ENCODE results near the gene BFSP2. TPM values are rescaled to one million over a fixed set of nuclear protein-coding genes. Genes with fewer than 3 reads are reported as not detected.

Gene BFSP2
- total and polyA plus RNA-seq, 5 donors, result not detected

DNA sequence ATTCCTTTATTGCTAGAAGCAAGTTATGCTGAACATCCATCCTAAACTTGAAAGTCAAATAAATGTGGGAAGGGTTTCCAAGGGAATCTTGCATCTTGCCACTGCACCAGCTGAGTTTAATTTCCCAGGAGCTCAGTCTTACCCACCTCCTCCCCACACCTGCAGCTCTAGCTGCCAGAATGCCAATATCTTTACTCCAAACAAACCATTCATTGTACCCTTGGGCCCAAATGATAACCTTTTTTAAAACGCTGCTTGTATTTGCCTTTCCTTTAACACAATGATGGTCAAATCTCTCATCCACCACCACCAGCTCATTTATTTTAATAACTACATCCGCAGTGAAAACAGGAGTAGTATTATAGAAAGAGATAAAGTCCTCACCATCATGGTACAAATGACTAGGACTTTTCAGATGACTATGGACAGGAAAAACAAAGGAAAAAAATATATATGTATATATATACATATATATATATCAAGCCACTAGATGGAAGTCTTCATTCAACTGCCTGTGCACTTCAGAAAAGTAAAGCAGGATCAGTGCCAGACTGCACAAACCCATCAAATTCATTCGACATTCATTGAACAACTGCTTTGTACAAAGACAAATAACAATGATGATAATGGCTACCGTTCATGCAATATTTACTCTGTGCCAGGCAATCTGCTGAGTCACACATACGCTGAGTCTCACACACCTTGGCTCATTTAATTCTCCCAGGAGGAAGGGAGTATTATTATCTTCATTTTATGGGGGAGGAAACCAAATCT, 44.0 kb downstream of the BFSP2 start:
- Histone ChIP-seq H3K4me3 (ENCODE audit: low read length) (no peak overlapping the region), H3K9me3 (ENCODE audit: control insufficient read depth, low read length) (no peaks in the 10 kb centered on the region), H3K4me1 (ENCODE audit: control insufficient read depth, insufficient read depth, low read length) (peaks cover 1% of the 10 kb centered on the region), H3K27me3 (ENCODE audit: control insufficient read depth, insufficient read depth) (no peaks in the 10 kb centered on the region), H3K27ac (ENCODE audit: low read length) (no peak overlapping the region)
- intact Hi-C loops (cut with DNase I), result no loop called here
- 46% methylated on average over 5 of the region's 5 CpGs for WGBS
- DNase-seq (no peak), ATAC-seq (no peak)

DNA sequence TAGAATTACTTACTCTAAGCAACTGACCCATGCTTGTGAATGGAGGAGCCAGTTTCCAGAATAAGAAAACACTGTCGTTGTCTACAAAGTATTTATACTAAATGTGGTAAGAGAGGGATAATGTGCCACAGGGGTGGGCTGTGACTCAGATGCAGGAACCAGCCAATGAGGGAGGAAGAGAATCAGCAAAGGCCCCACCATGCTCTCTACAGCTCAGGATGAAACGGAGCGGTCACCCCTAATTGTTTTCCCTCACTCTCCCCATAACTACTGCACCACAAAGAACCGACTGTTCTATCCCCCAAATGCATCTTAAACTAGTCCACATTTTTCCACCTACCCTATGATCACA, 44.5 kb downstream of the BFSP2 start:
- 77% methylated on average over 4 of the region's 4 CpGs for WGBS
- no peak for DNase-seq
- H3K9me3 ChIP-seq (ENCODE audit: control insufficient read depth, low read length), result no peaks in the 10 kb centered on the region

DNA sequence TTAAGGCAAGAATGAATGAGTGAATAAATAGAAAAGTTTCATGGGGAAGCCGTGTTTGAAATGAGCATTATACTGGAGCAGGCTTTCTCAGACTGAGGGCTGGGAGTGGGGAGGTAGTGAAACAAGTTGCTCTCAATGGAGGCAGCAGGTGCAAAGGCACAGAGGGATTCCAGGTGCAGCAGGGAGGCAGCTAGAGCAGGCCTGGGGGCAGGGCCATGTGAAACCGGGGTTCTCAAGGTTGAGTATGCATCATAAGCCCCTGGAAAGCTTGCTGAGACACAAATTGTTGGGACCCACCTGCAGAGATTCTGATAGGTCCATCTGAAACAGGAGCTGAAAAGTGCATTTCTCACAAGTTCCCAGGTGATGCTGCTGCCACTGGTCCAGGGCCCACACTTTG, 45.3 kb downstream of the BFSP2 start:
- intact Hi-C loops (cut with DNase I), result no loop called here
- Histone ChIP-seq H3K27me3 (ENCODE audit: control insufficient read depth, insufficient read depth) (no peaks in the 10 kb centered on the region), H3K27ac (ENCODE audit: low read length) (no peak overlapping the region), H3K4me1 (ENCODE audit: control insufficient read depth, insufficient read depth, low read length) (peaks cover 1% of the 10 kb centered on the region), H3K4me3 (ENCODE audit: low read length) (no peak overlapping the region), H3K9me3 (ENCODE audit: control insufficient read depth, low read length) (no peaks in the 10 kb centered on the region)
- DNase-seq (no peak), ATAC-seq (no peak)
- WGBS, result 90% methylated on average over 2 of the region's 2 CpGs

More for the DNA sequence above, 44.5 kb downstream of the BFSP2 start:
- H3K27ac ChIP-seq (ENCODE audit: low read length), result no peak overlapping the region
- peaks cover 1% of the 10 kb centered on the region for H3K4me1 ChIP-seq (ENCODE audit: control insufficient read depth, insufficient read depth, low read length)
- no peak overlapping the region for H3K4me3 ChIP-seq (ENCODE audit: low read length)
- ATAC-seq, result no peak
- no peaks in the 10 kb centered on the region for H3K27me3 ChIP-seq (ENCODE audit: control insufficient read depth, insufficient read depth)
- intact Hi-C loops (cut with DNase I), result no loop called here

DNA sequence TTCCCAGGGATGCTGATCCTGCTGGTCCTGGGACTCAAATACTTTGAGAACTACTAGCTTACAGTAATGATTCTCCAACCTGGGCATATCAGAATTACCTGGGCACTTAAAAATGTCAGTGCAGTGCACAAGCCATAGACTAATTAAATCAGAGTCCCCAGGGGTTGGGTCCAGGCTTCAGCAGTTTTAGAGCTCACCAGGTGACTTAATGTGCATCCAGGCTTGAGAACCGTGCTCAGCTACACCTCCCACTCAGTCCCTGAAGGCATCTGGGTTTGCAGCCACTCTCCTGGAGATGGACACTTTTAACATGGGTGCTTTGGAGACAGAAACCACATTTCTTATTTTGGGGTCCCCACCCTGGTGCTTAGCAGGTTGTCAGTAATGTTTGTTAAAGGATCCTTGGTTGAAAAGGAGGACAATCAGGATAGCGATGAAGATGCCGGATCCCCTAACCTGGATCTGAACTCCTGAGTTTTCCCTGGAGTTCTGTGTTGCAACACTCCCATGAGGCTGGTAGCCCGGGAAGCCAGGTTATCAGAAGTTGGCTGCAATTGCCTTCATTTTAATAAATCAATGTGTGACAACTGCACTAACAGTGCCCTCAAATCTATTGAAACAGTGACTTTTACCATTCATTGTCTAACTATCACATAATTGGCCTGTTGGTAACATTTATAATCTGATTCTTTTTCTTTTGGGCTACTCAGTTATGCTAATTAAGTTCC, 48.1 kb downstream of the BFSP2 start:
- peaks cover 1% of the 10 kb centered on the region for H3K4me1 ChIP-seq (ENCODE audit: control insufficient read depth, insufficient read depth, low read length)
- H3K27ac ChIP-seq (ENCODE audit: low read length), result no peak overlapping the region
- 80% methylated on average over 4 of the region's 4 CpGs for WGBS
- H3K4me3 ChIP-seq (ENCODE audit: low read length), result no peak overlapping the region
- ATAC-seq, result no peak
- DNase-seq, result no peak
- no peaks in the 10 kb centered on the region for H3K9me3 ChIP-seq (ENCODE audit: control insufficient read depth, low read length)
- H3K27me3 ChIP-seq (ENCODE audit: control insufficient read depth, insufficient read depth), result no peaks in the 10 kb centered on the region
- intact Hi-C loops (cut with DNase I), result no loop called here

DNA sequence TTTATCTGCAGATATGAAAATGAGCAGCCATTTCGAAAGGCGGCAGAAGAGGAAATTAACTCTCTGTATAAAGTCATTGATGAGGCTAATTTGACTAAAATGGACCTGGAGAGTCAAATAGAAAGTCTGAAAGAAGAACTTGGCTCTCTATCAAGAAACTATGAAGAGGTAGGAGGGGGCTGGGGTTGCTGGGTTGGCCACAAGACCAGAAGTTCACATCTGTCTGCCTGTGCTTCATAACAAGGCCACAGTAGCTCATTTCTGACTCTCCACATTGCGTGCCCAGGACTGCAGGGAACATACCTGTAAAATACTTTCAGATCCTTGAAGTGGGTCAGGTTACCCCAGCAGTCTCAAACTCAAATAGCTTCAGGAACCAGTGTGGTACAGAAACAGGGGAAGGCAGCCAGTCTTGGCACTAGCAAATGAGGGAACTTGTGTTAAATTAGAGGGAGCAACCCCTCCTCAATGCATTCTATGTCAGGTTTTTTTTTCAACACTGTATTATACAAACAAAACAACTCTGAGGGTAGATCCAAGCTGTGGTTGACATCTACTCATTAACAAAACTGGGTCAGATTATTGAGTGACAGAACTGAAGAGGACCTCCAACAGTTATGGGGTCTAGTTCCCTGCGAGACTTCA, 48.7 kb downstream of the BFSP2 start:
- Histone ChIP-seq H3K27me3 (ENCODE audit: control insufficient read depth, insufficient read depth) (no peaks in the 10 kb centered on the region), H3K4me3 (ENCODE audit: low read length) (no peak overlapping the region), H3K27ac (ENCODE audit: low read length) (no peak overlapping the region), H3K9me3 (ENCODE audit: control insufficient read depth, low read length) (no peaks in the 10 kb centered on the region), H3K4me1 (ENCODE audit: control insufficient read depth, insufficient read depth, low read length) (peaks cover 1% of the 10 kb centered on the region)
- intact Hi-C loops (cut with DNase I), result no loop called here
- WGBS, result 61% methylated on average over 4 of the region's 4 CpGs
- ATAC-seq (no peak), DNase-seq (no peak)

DNA sequence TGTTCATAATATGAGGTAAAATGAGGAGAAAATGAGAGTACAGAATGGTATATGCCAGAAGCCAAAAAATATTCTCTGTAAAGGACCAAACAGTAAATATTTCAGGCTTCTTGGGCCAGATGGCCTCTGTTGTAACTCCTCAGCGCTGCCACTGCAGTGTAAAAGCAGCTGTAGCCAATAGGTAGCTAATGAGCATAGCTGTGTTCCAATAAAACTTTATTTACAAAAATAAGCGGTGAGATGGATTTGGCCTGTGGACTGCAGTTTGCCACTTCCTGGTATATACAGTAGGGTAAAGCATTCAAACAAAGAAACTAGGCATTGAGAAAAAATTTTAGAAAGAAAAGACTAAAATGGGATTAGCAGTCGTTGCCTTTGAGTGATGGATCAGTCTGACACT, 51.5 kb downstream of the BFSP2 start:
- no peak overlapping the region for H3K27ac ChIP-seq (ENCODE audit: low read length)
- WGBS, result 97% methylated on average over 3 of the region's 3 CpGs
- H3K4me3 ChIP-seq (ENCODE audit: low read length), result no peak overlapping the region
- intact Hi-C loops (cut with DNase I), result no loop called here
- DNase-seq (no peak), ATAC-seq (no peak)
- H3K27me3 ChIP-seq (ENCODE audit: control insufficient read depth, insufficient read depth), result no peaks in the 10 kb centered on the region
- peaks cover 1% of the 10 kb centered on the region for H3K4me1 ChIP-seq (ENCODE audit: control insufficient read depth, insufficient read depth, low read length)
- no peaks in the 10 kb centered on the region for H3K9me3 ChIP-seq (ENCODE audit: control insufficient read depth, low read length)

DNA sequence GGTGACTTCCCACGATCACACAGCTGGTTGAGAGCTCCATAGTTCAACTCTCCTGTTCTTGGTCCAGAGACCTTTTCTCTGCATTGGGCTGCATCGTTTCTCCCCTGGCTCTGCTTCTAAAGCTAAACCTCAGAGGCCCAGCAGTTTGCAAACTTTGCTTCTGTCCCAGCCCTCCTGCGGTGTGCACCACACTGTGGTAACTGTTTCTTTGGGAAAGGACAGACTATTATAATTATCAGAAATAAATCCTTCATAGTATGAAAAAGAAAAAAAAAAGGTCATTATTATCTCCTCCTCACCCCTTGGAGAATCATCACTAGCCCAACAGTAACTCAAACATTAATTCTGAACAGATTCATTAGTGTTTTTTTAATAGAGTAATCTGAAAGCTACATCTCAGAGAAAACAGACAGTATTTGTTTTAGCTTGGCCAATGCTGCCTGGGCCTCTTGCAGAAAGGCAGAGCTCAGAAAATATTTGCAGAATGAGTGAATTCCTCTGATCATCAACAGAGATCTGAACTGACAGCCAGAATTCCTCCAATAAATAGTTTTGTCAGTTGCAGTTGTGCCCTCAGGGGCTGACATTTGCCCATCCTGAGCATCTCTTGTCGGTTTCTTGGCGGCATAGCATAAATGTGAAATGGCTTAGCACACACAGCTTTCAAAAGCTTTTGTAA, 52.9 kb downstream of the BFSP2 start:
- peaks cover 1% of the 10 kb centered on the region for H3K4me1 ChIP-seq (ENCODE audit: control insufficient read depth, insufficient read depth, low read length)
- ATAC-seq (no peak), DNase-seq (no peak)
- H3K27me3 ChIP-seq (ENCODE audit: control insufficient read depth, insufficient read depth), result no peaks in the 10 kb centered on the region
- intact Hi-C loops (cut with DNase I), result no loop called here
- no peak overlapping the region for H3K4me3 ChIP-seq (ENCODE audit: low read length)
- 66% methylated on average over 5 of the region's 5 CpGs for WGBS
- no peak overlapping the region for H3K27ac ChIP-seq (ENCODE audit: low read length)
- H3K9me3 ChIP-seq (ENCODE audit: control insufficient read depth, low read length), result no peaks in the 10 kb centered on the region

DNA sequence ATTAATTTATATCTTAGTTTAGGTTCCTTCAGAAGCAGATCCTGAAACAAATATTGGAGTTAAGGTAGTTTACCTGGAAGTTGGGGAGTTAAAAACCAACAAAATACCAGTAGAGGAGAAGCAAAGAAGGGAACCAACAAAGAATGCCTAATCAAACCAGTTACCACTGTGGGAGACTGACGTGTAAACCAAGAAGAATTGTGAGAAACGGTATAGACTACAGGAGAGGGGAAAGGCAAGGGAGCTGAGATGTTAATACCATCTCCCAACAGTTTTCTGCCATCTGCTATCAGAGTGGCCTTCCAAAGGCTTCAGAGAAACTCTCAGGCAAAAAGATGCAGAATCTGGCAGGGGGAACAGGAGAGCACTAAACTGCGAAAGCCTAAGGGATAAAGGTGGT, 53.5 kb downstream of the BFSP2 start:
- H3K4me3 ChIP-seq (ENCODE audit: low read length), result no peak overlapping the region
- no peaks in the 10 kb centered on the region for H3K27me3 ChIP-seq (ENCODE audit: control insufficient read depth, insufficient read depth)
- no peak overlapping the region for H3K27ac ChIP-seq (ENCODE audit: low read length)
- DNase-seq (no peak), ATAC-seq (no peak)
- 81% methylated on average over 3 of the region's 3 CpGs for WGBS
- H3K9me3 ChIP-seq (ENCODE audit: control insufficient read depth, low read length), result no peaks in the 10 kb centered on the region
- intact Hi-C loops (cut with DNase I), result no loop called here
- peaks cover 1% of the 10 kb centered on the region for H3K4me1 ChIP-seq (ENCODE audit: control insufficient read depth, insufficient read depth, low read length)

DNA sequence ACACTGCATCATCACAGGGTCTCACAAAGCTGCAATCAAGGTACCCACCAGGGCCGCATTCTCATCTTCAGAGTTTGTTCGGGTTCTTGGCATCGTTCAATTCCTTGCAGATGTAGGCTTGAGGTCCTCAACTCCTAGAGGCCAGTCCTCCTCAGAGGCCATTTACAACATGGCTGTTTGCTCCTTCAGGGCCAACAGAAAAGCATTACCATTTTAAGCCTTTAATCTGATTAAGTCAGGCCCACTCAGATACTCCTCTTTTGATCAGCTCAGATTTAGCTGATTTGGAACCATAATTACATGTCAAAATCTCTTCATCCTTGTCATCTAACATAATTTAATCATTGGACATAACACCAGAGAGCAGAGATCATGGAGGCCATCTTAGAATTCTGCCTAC, 55.4 kb downstream of the BFSP2 start:
- ATAC-seq, result no peak
- DNase-seq, result no peak
- Histone ChIP-seq H3K9me3 (ENCODE audit: control insufficient read depth, low read length) (no peaks in the 10 kb centered on the region), H3K27ac (ENCODE audit: low read length) (no peak overlapping the region), H3K27me3 (ENCODE audit: control insufficient read depth, insufficient read depth) (no peaks in the 10 kb centered on the region), H3K4me3 (ENCODE audit: low read length) (no peak overlapping the region), H3K4me1 (ENCODE audit: control insufficient read depth, insufficient read depth, low read length) (peaks cover 1% of the 10 kb centered on the region)
- intact Hi-C loops (cut with DNase I), result no loop called here
- WGBS, result 95% methylated on average over 3 of the region's 3 CpGs

DNA sequence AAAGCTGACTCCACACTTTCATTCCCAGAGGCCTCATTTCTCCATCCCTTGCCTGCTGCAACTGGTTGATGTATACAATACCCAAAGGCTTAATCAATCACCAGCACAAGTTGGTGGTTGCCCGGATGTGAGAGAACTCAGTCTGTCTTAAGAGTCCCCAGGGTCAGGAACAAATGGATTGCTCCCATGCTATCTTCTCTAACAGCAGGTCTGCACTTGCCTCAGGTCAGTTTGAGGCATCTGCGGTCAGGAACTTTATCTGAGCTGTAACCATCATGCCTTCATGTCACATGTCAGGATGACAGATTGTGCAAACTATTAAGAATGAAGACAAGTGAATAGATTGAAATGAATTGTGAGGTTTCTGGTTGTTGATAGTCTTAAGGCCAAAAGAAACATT, 56.1 kb downstream of the BFSP2 start:
- intact Hi-C loops (cut with DNase I), result no loop called here
- 50% methylated on average over 2 of the region's 2 CpGs for WGBS

DNA sequence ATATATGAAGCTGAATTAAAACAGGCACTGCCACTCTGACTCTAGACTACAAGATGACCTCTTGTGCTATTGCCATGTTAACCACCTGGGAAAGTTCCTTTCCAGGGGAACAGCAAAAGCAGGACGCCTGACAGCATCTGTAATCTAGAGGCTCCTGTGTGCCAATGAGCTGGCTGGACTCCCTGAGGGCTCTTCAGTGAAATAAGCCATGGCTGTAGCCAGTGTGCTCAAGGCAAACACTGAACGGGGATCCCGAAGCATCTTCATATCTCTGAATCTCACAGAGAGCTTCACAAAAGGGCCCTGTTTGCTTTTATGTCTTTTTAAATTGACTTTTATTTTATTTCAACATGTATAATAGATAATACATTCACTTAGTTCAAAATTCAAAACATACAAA, 57.2 kb downstream of the BFSP2 start:
- DNase-seq (no peak), ATAC-seq (no peak)
- 64% methylated on average over 3 of the region's 3 CpGs for WGBS
- no peak overlapping the region for H3K27ac ChIP-seq (ENCODE audit: low read length)
- no peaks in the 10 kb centered on the region for H3K27me3 ChIP-seq (ENCODE audit: control insufficient read depth, insufficient read depth)
- no peaks in the 10 kb centered on the region for H3K9me3 ChIP-seq (ENCODE audit: control insufficient read depth, low read length)
- no peak overlapping the region for H3K4me3 ChIP-seq (ENCODE audit: low read length)
- intact Hi-C loops (cut with DNase I), result no loop called here
- peaks cover 1% of the 10 kb centered on the region for H3K4me1 ChIP-seq (ENCODE audit: control insufficient read depth, insufficient read depth, low read length)

More for the DNA sequence above, 56.1 kb downstream of the BFSP2 start:
- no peak for DNase-seq
- H3K4me1 ChIP-seq (ENCODE audit: control insufficient read depth, insufficient read depth, low read length), result peaks cover 1% of the 10 kb centered on the region
- no peak overlapping the region for H3K27ac ChIP-seq (ENCODE audit: low read length)
- no peak for ATAC-seq
- no peaks in the 10 kb centered on the region for H3K27me3 ChIP-seq (ENCODE audit: control insufficient read depth, insufficient read depth)
- H3K9me3 ChIP-seq (ENCODE audit: control insufficient read depth, low read length), result no peaks in the 10 kb centered on the region
- H3K4me3 ChIP-seq (ENCODE audit: low read length), result no peak overlapping the region
